GM21447 (cell line): ENCODE data around the gene PP2D1.
"Not testable (repeated sequence)": the region's sequence is repeated elsewhere in the genome, so short reads cannot be mapped to it uniquely, and the experiment has no call there.

Experiments
- ATAC-seq: cut with Tn5 transposase; IDR thresholded peaks from one replicate; pipeline ENCODE4 v1.9.1; 2021; ENCODE audit not compliant: unreplicated experiment

PP2D1 gene

DNA sequence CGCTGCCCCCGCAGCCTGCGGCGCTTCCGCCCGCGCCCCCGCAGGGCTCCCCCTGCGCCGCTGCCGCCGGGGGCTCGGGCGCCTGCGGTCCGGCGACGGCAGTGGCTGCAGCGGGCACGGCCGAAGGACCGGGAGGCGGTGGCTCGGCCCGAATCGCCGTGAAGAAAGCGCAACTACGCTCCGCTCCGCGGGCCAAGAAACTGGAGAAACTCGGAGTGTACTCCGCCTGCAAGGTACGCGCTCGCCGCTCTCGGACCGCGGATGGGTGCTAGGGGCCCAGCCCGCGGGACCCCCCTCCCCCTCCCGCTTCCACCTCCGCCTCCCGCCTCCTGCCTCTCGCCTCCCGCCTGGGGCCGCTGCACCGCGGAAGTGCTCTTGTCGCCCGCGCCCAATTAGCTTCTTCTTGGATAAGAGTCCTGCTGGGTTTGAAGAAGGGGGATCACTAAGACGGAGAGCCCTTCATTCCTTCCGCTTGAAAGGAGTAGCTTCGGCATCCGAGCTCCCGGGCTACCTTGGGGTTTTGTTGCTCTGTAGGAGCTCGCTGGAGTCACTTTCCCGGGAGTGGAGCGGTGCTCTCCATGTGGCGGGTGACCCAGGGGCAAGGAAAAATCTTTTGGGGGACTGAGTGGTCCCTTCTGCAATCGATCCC lies 28.6 kb upstream of the PP2D1 start:
- ATAC-seq: peak; percentile 44

- ATAC-seq: peak; percentile 43
Measured at GRCh38 chr3:20039765-20040547, 27.9 kb upstream of the PP2D1 start, which contains the start of gene KAT2B. KAT2B (plus strand) TSS chr3:20040446; CDS start chr3:20040478, 32 bp downstream.

GRCh38 chr3:20039466-20039764 lies 27.4 kb upstream of the PP2D1 start:
- ATAC-seq: no peak

- ATAC-seq: no peak
Measured at GRCh38 chr3:20038699-20039465, 26.8 kb upstream of the PP2D1 start.

- no peak for ATAC-seq
Measured at GRCh38 chr3:20037255-20037996, 25.4 kb upstream of the PP2D1 start.

GRCh38 chr3:20035019-20035418 lies 23.0 kb upstream of the PP2D1 start:
- no peak for ATAC-seq

- ATAC-seq: not testable (repeated sequence)
Measured at GRCh38 chr3:20031939-20032338, 19.9 kb upstream of the PP2D1 start.

DNA sequence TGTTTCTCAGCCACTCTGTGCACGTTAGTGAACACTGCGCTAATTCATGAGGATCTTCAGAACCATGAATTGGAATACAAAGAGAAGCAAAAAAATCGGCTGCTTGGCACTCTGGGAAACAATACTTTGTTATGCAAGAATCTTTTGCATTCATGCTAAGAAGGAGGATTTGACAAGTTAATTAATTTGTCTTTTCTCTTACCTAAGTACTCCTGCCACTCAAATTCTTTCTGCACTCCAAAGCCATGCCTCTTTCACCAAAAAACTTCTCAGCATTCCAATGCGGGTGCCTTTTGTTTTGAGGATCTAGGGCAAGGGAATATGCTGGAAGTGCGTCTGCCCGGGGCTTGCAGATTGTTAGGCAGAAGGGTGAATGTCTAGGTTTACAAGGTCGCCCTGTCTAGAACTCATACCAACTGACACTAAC lies 16.9 kb upstream of the PP2D1 start:
- ATAC-seq: no peak

GRCh38 chr3:20027136-20027535 lies 15.1 kb upstream of the PP2D1 start:
- ATAC-seq: no peak

DNA sequence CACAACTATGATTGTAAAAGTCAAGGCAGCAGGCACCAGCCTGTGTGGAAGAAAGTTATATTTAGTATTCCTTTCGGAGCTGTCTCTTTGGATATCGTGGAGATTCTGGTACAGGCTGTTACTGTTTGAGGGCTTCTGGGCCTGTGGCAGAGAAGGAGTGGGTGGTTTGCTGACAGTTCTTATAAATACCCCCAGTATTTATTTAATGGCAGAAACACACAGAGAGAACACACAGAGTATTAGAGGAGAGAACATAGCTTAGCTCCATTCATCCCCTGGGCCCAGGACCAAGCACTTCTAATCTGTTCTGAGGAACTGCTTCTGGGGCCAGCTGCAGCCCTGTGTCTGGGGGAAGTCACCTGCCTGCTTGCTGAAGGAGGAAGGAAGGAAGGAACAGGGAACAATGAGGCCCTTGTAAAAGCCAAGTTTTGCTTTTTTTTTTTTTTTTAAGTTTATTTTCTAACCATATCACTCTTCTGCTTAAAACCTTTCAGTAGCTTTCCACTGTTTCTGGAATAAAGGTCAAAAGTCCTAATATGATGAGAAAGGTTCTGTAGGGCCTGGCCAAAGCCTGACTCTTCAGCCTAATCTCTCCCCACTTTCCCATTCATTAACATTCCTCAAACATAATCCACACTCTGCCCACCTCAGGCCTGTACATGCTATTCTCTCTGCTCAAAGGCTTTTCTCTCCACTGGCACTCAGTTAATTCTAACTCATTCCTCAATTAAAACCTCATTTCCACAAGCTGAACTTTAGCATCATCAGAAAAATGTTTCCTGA lies 11.8 kb upstream of the PP2D1 start:
- no peak for ATAC-seq

DNA sequence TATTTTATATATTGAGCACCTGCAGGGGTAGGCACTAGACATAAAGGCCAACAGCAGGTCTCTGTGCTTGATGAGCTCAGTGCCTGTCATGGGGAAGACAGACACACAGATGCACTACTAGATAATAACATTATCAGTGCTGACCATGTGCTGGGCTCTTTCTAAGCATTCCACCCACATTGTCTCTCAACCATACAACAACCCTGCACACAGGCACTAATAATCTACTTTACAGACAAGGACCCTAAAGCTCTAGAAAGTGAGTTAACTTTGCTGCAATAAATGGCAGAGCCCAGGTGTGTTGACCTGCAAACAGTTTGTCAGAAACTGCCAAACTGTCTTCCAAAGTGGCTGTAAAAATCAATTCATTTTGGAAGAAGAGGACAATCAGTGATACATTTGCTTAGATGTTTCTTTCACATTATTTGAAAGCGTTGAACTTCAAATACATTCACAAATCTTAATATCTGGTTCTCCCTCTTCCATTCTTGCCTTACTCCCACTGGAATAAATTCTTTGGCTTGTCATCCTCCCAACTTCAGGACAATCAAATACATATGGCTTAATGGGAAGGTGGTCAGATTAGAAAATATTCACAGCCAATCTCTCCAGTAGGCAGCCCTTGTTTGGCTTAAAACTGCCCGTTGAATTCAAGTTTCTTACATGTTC lies 11.0 kb upstream of the PP2D1 start:
- ATAC-seq: no peak

DNA sequence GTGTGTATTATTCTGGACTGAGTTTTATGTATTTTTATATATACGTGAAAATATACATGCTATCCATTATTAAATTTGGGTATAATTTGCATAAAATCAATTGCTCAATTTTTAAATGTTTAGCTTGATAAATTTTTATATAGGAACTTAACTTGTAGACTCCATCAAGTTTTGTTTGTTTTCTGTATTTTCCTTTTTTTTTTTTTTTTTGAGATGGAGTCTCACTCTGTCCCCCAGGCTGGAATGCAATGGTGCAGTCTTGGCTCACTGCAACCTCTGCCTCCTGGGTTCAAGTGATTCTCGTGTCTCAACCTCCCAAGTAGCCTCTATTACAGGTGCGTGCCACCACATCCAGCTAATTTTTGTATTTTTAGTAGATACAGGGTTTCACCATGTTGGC lies 4.0 kb upstream of the PP2D1 start:
- not testable (repeated sequence) for ATAC-seq

DNA sequence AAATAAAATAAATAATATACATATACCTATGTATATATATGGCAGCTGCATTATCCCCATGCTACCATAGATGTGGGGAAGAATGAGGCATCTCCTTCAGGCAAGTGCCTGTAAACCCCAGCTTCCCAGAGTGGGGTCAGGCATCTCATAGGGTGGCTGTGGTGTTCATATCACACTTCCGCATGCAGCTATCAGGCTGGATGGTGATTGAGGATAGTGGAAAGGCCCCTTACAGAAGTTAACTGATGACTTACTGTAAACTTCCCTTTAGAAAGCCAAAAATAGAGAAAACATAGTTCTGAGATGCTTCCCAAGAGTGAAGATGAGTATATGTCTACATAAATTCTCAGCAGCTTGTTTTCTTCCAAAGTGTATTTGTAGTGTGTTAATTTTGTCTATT lies 3.5 kb upstream of the PP2D1 start:
- no peak for ATAC-seq

DNA sequence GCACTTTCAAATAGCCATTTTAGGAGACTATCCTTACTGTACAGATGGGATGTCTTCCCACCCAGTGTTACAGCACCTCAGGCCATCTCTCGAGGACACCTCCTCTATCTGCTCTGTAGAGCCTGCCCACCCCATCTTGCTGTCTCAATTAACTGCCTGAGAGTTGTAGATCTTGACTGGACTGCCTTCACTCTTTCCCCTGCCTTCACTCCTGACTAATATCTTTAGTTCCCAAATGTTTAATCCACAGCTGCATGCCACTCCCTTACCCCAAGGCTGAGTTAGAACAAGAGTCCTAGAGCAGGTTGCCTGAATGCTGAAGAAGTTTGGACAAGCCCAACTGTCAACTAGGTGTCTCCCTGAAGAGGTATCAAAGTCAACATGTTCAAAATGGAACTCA lies 1.3 kb upstream of the PP2D1 start:
- no peak for ATAC-seq

DNA sequence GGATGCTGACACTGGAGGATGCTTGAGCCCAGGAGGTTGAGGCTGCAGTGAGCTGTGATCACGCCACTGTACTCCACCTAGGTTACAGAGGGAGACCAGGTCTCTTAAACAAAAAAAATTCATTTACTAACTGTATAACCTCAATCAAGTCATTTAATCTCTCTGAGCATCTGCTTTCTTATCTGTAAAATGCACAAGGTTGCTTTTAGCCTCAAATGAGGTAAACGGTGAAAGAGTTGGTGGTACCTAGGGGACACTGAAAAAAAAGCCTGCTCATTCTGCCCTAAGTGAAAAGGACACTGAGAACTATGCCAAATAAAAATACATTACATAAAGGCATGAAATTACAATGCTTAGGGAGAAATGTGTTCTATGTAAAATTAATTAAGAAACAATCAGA lies 3.4 kb downstream of the PP2D1 start:
- ATAC-seq: no peak

GRCh38 chr3:20007960-20008359 lies 4.1 kb downstream of the PP2D1 start:
- no peak for ATAC-seq

- ATAC-seq: no peak
Measured at GRCh38 chr3:20001932-20002331, 10.1 kb downstream of the PP2D1 start.

GRCh38 chr3:19997502-19997901 lies 14.6 kb downstream of the PP2D1 start:
- no peak for ATAC-seq

- no peak for ATAC-seq
Measured at GRCh38 chr3:19994796-19995195, 17.3 kb downstream of the PP2D1 start.

GRCh38 chr3:19988904-19989303 lies 23.2 kb downstream of the PP2D1 start:
- ATAC-seq: not testable (repeated sequence)
